ENCODE data around the gene SLC39A9.

SLC39A9 gene

DNA sequence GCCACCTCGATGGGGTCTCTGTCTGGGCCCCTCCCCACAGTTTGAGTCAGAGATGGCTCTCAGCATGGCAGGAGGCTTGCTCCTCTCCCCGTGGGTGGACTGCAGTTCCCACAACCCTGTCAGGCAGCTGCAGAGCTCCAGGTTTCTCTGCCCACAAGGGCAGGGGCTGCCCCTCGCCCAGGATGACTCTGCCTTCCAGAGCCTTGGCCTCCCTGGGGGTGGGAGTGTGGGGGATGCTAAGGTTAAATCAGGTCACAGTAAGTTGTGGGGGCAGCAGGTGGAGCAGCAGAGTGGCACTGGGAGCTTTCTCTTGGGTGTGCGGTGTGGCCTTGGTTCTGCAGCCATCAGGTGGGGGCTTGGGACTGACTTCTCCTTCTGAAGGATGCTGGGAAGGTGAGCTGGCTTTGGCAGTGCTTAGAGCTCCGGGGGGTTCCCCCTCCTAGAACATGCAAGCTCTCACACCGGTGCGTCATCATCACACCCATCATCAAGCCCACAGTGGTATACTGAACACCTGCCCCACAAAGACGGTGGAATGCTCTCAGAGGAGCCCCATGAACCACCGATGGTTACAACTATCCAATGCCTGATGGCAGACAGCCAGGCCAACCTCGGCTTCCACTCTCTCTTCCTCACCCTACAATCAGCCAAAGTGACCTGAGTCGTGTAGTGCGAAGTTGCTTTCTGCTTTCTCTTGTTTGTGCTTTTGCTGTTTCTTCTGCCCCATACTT is 40.1 kb upstream of the SLC39A9 start:
- ChIA-PET POLR2A (no interaction called here), CTCF (interaction anchor here (0.8 kb wide), 1 partner anchor 10 kb away, joined by 3 read pairs; no protein-coding TSS in a partner anchor)
- Histone ChIP-seq H3K4me1 (ENCODE audit: control insufficient read depth, insufficient read depth, low read length) (peaks cover 8% of the 10 kb centered on the region; the same call in 1 of the 2 replicates), H3K36me3 (ENCODE audit: control insufficient read depth in 2 of 2, insufficient read depth in 1 of 2, low read length in 2 of 2) (no peaks in the 10 kb centered on the region), H3K9me3 (ENCODE audit: control insufficient read depth, insufficient read depth, low read depth, low read length) (no peaks in the 10 kb centered on the region), H3K4me3 (ENCODE audit: low read depth, low read length) (no peak overlapping the region), H3K27ac (ENCODE audit: extremely low read depth, low read depth, low read length) (no peak overlapping the region)
- peak; percentile 84 for TF ChIP-seq ZFHX2 (tag by site-specific recombination; conservative IDR thresholded peaks at IDR 0.05)
- TF ChIP-seq ZIC2 (tag by site-specific recombination; IDR thresholded peaks at IDR 0.05) = no peak
- peak; percentile 67 for TF ChIP-seq GLIS1 (tag by site-specific recombination; IDR thresholded peaks at IDR 0.05)
- peak; percentile 88 for TF ChIP-seq EGR2 (tag by site-specific recombination; IDR thresholded peaks at IDR 0.05; ENCODE audit: low read depth)
- no peak for TF ChIP-seq GLI2 (tag by site-specific recombination; IDR thresholded peaks at IDR 0.05; ENCODE audit: borderline replicate concordance, low read depth)

DNA sequence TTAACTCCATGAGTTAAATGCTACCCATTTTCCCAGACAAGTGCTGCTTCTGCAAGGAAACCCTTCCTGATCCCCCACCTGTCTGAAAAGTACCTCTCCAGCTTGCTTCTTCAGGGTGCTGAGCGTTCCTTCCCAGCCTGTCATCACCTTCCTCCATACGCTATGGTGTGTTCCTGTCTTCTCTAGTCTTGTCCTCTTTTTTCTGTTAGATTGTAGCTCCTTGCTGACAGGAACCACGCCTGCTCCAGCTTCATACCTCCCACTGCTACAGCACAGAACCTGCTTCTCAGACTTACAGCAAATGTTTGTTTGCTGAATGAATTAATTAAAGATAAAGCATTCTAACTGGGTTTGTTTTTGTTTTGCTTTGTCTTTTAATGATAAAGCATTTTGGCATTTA is 39.5 kb upstream of the SLC39A9 start:
- H3K4me3 ChIP-seq (ENCODE audit: low read depth, low read length) = no peak overlapping the region
- H3K27ac ChIP-seq (ENCODE audit: extremely low read depth, low read depth, low read length) = no peak overlapping the region
- H3K4me1 ChIP-seq (ENCODE audit: control insufficient read depth, insufficient read depth, low read length) = peaks cover 8% of the 10 kb centered on the region; the same call in 1 of the 2 replicates
- POLR2A ChIA-PET = no interaction called here
- no peaks in the 10 kb centered on the region for H3K36me3 ChIP-seq (ENCODE audit: control insufficient read depth in 2 of 2, insufficient read depth in 1 of 2, low read length in 2 of 2)
- CTCF ChIA-PET = interaction anchor here (0.8 kb wide), 1 partner anchor 11 kb away, joined by 3 read pairs; no protein-coding TSS in a partner anchor
- no peak for TF ChIP-seq RBAK (tag by site-specific recombination; IDR thresholded peaks at IDR 0.05)
- TF ChIP-seq, protein P1, sequence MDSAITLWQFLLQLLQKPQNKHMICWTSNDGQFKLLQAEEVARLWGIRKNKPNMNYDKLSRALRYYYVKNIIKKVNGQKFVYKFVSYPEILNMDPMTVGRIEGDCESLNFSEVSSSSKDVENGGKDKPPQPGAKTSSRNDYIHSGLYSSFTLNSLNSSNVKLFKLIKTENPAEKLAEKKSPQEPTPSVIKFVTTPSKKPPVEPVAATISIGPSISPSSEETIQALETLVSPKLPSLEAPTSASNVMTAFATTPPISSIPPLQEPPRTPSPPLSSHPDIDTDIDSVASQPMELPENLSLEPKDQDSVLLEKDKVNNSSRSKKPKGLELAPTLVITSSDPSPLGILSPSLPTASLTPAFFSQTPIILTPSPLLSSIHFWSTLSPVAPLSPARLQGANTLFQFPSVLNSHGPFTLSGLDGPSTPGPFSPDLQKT (IDR thresholded peaks at IDR 0.05; ENCODE audit: borderline replicate concordance, low read depth, low read length) = no peak
- TF ChIP-seq, protein P2, sequence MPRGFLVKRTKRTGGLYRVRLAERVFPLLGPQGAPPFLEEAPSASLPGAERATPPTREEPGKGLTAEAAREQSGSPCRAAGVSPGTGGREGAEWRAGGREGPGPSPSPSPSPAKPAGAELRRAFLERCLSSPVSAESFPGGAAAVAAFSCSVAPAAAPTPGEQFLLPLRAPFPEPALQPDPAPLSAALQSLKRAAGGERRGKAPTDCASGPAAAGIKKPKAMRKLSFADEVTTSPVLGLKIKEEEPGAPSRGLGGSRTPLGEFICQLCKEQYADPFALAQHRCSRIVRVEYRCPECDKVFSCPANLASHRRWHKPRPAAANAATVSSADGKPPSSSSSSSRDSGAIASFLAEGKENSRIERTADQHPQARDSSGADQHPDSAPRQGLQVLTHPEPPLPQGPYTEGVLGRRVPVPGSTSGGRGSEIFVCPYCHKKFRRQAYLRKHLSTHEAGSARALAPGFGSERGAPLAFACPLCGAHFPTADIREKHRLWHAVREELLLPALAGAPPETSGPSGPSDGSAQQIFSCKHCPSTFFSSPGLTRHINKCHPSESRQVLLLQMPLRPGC (tag by site-specific recombination; IDR thresholded peaks at IDR 0.05) = no peak
- TF ChIP-seq ZNF341 (tag by site-specific recombination; IDR thresholded peaks at IDR 0.05; ENCODE audit: low read depth) = no peak
- no peak for TF ChIP-seq ZNF10 (tag by site-specific recombination; IDR thresholded peaks at IDR 0.05)
- no peak for TF ChIP-seq ZNF132 (tag by site-specific recombination; IDR thresholded peaks at IDR 0.05; ENCODE audit: borderline replicate concordance)
- TF ChIP-seq ZNF221 (tag by site-specific recombination; IDR thresholded peaks at IDR 0.05; ENCODE audit: borderline replicate concordance) = no peak
- TF ChIP-seq ZNF354C (tag by site-specific recombination; IDR thresholded peaks at IDR 0.05; ENCODE audit: borderline replicate concordance, low read depth) = no peak
- TF ChIP-seq ZNF423 (tag by site-specific recombination; IDR thresholded peaks at IDR 0.05) = no peak
- TF ChIP-seq ZNF274 (IDR thresholded peaks at IDR 0.05; ENCODE audit: low read length) = no peak
- TF ChIP-seq ZNF274 (tag by site-specific recombination; IDR thresholded peaks at IDR 0.05; ENCODE audit: borderline replicate concordance) = no peak
- TF ChIP-seq ZNF398 (tag by site-specific recombination; IDR thresholded peaks at IDR 0.05) = no peak
- TF ChIP-seq KLF9 (tag by site-specific recombination; IDR thresholded peaks at IDR 0.05; ENCODE audit: low read depth) = no peak
- no peak for TF ChIP-seq ZNF514 (tag by site-specific recombination; IDR thresholded peaks at IDR 0.05)
- no peak for TF ChIP-seq ZNF654 (tag by site-specific recombination; IDR thresholded peaks at IDR 0.05; ENCODE audit: low read depth)
- no peak for TF ChIP-seq ZNF302 (tag by site-specific recombination; IDR thresholded peaks at IDR 0.05; ENCODE audit: low read depth)
- no peak for TF ChIP-seq ZNF266 (tag by site-specific recombination; IDR thresholded peaks at IDR 0.05; ENCODE audit: low read depth)
- no peak for TF ChIP-seq ZNF664 (tag by site-specific recombination; IDR thresholded peaks at IDR 0.05)
- no peak for TF ChIP-seq MZF1 (tag by site-specific recombination; IDR thresholded peaks at IDR 0.05; ENCODE audit: borderline replicate concordance)
- H3K9me3 ChIP-seq (ENCODE audit: control insufficient read depth, insufficient read depth, low read depth, low read length) = no peaks in the 10 kb centered on the region

Measured in HEK293 (cell line).